HG03354 (cell line): ENCODE data around the gene RHBDL3.
"Not testable (repeated sequence)": the region's sequence is repeated elsewhere in the genome, so short reads cannot be mapped to it uniquely, and the experiment has no call there.

ENCODE experiments used
- ATAC-seq: cut with Tn5 transposase; IDR thresholded peaks from one replicate; pipeline ENCODE4 v1.9.1; 2021; ENCODE audit warnings: mild to moderate bottlenecking; ENCODE audit not compliant: unreplicated experiment, poor library complexity, severe bottlenecking

RHBDL3 gene

DNA sequence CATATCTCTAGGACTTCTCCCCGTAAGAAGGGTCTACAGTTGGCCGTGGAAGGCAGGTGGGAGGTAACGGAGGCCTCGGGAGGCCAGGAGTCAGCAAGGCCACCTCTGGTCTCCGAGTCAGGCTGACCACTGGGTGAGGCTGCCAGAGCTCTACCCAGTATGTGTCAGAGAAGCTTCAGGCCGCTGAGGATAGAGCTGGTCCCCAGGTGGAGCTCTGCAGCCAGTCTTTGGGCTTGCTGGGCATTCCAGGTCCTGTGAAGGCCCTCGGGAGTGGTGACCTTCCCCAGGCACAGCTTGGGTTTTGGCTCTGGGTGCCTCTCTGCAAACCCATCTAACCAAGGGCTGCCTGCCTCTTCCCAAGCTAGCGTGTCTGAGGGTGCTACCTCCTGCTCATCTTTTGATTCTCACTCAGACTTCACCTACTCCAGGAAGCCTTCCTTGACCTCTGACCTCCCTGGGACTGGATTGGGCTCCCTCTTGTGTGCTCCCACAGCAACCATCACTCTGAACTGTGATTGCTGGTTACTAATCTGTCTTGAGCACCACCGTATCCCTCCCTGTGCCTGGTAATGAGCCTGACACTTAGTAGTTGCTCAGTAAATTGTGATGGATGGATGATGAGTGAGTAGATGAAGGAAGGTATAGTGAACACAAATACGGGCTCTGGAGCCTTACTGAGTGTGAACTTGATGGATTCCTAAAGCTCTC lies 22.3 kb downstream of the RHBDL3 start:
- no peak for ATAC-seq

DNA sequence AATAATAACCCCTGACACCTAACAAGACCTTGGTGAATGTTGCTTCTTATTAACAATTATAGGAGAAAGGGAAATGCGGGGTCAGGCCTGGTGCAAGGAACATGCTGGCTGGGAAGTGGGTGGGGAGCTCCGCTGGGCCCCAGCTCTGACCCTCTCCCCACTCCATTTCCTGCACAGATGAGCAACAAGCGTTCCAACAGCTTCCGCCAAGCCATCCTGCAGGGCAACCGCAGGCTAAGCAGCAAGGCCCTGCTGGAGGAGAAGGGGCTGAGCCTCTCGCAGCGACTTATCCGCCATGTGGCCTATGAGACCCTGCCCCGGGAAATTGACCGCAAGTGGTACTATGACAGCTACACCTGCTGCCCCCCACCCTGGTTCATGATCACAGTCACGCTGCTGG lies 23.0 kb downstream of the RHBDL3 start:
- no peak for ATAC-seq

DNA sequence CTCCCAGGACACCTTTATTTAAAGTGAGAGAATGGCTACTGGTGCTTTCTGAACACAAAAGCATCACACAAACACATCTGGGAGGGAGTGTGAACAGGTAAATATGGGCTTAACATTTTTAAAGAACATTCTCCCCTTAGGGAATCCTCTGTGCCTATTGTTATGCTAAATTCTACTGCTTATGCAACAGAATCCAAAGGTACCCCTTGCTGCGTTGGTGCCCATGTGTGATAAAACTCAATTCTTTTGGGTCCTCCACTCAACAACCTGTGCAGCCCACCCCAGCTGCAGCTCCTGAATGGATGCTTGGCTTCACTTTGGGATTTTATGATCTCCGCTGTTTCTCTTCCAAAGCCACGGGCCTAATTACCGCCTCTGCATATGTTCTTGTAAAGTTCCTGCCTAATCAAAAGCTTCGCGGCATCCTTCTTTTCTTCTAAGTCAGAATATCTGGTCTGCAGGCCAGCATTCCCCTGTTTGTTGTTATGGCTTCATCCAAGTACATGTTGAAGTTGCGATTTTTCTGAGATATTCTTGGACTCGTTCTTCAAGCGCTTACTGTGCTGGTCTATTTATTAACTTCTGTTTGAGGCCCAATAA lies 23.9 kb downstream of the RHBDL3 start:
- ATAC-seq: no peak

DNA sequence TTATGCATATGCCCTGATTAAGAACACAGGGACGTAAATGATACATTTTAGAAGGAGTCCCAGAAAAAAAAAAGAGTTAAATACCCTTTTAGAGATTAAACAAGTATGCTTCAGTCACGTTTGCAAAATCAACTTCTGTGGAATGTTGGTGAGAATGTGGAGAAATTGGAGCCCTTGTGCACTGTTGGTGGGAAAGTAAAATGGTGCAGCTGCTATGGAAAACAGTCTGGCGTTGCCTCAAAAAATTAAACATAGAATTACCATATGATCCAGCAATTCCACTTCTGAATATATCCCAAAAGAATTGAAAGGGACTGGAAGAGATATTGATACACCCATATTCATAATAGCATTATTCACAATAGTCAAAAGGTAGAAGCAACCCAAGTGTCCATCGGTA lies 26.5 kb downstream of the RHBDL3 start:
- no peak for ATAC-seq

DNA sequence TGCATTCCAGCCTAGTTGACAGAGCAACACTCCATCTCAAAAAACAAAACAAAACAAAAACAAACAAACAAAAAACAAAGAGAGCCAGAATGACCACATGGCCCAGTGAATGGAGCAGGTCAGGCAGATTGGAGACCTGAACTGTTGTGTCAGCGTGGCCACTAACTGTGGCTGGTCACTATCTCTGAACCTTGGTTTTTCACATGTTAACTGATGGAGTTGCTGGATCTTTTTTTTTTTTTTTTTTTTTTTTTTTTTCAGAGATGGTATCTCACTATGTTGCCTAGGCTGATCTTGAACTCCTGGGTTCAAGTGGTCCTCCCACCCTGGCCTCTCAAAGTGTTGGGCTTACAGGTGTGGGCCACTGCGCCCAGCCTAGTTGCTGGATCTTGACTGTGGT lies 31.8 kb downstream of the RHBDL3 start:
- ATAC-seq: no peak

DNA sequence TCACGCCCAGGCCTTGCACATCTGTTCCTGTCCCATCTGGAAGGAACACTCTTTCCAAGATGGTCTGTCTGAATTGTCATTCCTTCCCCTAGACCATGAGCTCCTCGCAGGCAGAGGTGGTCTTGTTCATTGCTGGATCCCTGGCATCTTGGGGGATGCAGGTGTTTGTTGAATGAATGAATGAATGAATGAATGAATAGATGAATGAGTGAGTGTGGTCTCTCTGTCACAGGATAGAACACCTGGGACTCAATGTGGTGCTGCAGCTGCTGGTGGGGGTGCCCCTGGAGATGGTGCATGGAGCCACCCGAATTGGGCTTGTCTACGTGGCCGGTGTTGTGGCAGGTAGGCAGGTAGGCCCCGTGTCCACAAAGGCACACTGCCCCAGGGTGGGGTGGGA lies 32.2 kb downstream of the RHBDL3 start:
- no peak for ATAC-seq

DNA sequence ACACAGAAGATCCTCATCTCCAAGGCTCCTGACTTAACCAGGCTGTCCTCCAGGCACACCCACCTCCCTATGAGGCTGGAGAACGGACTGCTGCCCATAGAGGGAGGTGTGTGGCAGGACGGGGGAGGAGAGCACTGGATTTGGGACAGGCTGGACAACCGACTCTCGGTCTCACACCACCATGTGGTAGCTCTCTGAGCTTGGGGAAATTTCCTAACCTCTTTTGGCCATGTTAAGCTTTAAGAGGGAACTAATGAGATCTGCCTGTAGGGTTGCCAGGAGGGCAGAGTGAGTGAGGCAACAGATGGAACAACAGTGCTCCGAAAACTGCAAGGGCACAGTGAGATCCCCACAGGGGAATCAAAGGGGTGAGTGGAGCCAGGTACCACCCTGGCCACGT lies 32.7 kb downstream of the RHBDL3 start:
- ATAC-seq: no peak

DNA sequence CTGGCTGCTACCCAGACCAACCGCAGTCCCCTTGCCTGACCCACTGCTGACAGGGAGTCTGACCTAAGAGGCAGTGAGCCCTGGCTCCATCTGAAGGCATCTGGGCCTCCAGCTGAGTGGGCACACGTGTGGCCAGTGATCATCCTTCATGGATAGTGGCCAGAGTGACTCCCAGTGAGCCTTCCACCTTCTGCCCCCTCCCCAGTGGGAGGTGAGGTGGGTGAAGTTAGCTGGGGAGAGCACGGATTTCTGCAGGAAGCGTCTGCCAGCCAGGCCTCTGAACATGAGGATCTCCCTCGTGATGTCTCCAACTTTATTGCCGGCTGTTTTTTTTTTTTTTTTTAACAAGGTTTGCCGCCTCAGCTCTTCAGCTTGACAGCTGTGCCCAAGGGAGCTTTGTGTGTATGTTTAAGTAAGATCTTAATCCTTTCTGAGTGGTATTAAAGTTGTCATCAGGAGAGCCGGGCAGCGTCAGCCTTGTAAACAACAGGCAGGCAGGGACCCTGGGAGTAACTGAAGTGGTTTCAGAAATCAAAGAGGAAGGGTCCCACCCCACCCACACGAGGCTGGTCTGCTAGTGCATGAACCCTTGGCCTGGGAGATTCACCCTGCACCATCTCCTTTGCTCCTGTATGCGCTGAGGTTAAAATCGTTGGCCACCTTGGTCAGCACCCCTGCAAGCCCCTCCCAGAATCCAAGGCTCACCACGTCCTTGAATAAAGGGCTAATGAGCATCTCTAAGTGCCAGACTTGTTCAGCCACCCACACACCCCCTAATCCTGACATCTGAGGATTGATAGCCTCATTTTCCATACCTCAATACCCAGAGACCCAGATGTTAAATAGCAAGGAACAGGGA lies 33.3 kb downstream of the RHBDL3 start:
- ATAC-seq: no peak

DNA sequence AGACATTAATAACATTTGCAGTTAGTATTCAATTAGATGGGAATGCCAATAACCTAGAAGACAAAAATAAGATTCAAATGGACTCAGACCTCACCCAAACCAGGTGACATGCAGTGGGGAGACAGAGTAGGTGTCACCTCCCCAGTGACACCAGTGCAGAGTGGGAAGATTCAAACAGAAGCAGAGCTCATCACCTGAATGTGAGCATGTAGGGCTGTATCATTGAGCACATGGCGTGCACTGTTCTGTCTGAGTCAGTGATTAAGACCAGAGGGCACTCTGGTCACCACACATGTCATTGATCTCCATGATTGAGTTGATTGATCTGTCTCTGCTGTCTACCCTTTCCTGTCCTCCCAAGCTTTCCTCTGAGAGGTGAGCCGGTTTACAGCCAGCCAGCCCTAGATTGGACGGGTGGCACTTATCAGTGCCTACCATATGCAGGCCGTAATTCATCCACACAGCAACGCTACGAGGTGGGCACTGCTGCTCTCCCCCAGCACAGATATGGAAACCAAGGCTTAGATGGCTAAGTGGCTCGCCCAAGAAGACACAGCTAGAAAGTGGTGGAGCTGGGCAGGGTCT lies 34.0 kb downstream of the RHBDL3 start:
- no peak for ATAC-seq

DNA sequence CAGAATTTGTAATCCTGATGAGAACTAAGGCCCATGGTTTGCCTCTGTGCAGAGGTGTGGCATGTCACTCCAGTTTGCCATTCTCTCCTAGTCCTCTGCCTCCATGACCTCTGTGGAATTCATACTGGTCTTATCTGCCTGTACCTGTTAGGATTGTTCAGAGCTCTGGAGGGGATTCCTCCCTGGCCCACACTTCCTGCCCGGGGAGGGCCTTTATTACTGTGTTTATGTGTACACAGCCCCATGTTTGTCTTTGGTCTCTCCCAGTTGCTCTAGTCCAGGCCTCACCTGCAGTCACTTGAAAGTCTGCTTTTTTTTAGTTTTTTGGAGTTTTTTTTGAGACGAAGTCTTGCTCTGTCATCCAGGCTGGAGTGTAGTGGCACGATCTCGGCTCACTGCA lies 36.4 kb downstream of the RHBDL3 start:
- ATAC-seq: no peak

DNA sequence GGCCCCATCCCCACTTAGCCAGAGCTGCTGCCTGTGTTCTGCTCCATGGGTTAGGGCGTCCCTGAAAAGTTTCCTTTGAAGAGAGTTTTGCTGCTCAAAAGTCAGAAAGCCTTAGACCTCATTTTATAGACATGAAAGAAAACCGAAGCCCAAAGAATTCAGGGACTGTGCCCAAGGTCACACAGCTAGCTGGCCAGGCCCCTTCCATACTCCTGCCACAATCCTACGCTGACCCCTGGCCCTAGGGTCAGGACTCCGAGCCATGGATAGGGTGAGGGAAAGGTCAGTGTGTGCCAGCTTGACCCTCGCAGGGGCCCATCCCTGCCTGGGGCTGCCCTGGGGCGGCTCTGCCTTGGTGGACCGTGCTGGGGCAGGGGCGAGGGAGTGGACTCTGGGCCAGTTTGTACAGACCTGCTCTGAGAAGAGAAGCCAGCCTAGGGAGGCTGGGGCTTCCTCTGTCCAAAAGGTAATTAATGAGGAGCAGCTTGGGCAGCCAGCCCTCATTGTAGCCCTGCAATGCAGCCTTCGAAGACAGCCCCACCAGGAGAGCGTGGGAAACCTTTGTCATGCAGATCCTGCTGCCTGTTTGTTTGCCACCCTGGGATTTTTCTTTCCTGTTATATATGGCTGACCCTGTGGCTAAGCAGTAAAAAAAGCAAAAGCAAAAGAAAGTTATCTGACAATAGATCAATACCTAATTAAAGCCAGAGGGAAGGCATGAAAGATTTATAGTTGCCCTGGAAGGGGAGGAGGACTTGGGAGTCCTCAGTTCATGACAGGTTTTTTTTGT lies 37.4 kb downstream of the RHBDL3 start:
- ATAC-seq: no peak

DNA sequence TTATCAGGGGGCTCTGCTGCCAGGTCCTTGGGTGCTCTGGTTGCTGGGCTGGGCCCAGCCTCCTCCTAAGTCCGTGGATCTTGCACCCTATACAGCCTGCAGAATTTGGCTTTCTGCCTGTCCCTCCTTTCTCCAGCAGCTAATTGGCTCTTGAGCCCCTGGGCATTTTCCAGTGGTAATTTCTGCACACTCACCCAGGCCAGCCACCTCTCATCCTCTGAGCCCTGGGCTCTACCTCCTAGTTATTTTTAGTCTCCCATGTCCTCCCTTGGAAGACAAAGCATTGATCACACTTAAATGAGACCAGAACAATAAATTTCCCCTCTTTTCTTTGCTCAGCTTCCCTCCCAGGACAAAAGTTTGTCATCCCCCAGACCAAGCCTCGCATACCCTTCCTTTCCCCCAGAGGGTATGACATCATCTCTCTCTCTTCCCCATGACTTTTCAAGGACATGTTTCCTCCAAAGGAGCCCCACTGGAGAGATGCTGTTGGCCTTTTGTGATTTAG lies 38.2 kb downstream of the RHBDL3 start:
- ATAC-seq: no peak

DNA sequence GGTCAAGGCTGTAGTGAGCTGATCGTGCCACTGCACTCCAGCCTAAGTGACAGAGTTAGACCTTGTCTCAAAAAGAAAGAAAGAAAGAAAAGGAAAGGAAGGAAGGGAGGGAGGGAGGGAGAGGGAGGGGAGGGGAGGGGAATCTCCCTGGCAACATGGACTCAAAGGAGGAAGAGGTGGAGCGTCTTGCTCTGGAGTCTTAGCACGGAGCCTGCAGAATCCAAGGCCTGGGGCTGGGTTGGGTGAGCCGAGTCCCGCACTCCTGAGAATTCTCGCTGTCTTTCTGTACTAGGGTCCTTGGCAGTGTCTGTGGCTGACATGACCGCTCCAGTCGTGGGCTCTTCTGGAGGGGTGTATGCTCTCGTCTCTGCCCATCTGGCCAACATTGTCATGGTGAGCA lies 39.4 kb downstream of the RHBDL3 start:
- no peak for ATAC-seq

DNA sequence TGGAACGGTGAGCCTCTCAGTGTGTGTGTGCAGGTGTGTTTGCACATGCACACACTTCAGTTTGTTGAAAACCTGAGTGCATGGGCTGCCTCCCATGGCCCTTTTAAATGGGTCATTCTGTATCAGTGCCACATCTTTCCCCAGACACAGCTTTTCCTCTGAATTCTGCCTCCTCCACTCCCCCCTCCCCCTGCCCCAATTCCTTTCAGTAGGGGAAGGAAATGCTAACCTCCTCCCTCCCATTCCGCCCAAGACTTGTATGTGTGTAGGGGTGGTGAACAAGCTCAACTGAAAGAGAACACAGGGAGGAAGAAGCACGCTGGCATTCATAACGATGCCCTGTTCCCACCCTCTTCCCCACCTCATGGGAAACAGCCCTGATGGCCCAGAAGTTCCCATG lies 42.0 kb downstream of the RHBDL3 start:
- ATAC-seq: no peak

DNA sequence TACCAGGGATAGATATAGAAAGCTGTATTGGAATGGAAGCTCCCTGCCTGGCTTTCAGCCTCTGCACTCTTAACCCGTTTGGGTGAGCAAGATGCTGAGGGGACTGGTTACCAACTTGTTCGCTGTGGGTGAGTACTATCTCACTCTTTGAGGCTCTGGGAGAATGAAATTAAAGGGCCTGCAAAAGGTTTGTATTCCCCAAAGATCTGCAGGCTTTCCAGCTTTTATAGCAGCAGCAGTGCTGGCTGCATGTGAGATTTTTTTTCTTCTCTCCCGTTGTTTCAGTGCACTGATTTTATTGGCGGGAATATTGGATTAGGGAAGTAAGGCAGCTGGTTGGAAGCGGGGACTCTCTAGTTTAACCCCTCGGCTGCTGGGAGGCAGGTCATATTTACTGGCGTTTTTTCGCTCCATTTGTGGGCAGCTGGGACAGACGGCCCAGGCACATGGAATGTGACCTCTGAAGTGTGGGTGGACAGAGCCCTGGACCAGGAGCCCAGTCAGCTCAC lies 45.5 kb downstream of the RHBDL3 start:
- no peak for ATAC-seq

DNA sequence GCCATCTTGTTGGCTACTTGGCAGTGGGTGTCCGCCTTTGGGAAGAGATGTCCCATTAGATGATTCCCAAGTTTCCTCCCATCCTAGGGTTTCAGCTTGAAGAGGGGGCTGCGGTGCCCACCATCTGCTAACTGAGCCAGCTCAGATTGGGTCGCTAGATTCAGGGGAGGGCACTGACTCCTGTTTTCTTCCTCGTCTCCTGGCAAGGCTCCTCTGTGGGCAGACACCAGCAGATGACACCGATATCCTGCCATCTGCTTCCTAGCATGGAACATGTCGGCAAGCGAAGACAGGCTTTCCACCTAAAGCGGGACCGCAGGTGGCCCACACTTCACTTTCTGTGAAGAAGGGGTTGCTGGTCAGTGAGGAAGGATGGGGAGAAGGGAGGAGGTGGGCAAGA lies 49.0 kb downstream of the RHBDL3 start:
- no peak for ATAC-seq

DNA sequence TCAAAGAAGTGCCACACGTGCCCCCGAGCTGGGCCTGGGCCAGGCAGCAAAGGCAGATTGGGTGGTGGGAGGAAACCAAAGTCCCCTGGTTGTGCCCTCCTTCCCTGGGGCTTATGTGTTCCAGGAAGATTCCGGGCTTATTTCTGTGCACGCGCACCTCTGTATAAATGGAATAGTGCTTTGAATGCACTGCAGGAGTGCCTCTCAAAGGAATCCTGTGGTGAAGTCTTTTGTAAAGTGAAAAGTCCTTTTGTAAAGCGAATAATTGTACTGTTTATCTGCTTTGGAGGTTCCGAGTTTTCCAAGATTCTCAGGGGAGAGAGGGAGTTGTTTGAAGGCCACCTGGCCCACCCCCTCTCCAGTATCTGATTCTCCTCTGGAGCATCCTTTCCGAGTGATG lies 49.5 kb downstream of the RHBDL3 start:
- no peak for ATAC-seq

DNA sequence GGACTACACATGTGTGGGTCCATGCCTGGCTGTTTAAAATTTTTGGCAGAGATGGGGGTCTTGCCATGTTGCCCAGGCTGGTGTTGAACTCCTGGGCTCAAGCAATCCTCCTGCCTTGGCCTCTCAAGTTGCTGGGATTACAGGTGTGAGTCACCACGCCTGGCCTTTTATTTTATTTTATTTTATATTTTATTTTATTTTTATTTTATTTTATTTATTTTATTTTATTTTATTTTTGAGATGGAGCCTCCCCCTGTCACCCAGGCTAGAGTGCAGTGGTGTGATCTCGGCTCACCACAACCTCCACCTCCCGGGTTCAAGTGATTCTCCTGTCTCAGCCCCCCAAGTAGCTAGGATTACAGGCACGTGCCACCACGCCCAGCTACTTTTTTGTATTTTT lies 51.0 kb downstream of the RHBDL3 start:
- ATAC-seq: not testable (repeated sequence)

DNA sequence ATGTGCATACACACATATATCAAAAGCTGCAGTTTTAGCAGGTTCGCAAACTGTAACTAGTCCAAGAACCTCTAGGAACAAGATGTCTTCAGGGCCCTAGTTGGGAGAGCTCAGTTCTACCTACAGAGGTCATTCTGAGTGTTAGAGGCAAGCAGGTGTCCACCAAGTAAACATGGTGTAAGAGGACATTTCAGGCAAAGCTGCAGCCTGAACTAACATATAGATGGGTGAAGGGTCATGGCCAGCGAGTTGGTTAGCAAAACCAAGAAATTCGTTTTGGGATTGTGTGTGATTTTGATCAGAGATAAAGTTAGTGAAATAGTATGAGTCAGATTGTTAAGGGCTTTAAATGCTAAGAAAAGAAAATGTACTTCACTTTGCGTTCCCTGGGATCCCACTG lies 51.7 kb downstream of the RHBDL3 start:
- ATAC-seq: no peak
